ENCODE data around the gene ASAP2.

Gene ASAP2

GRCh38 chr2:9271091-9271490, 64.5 kb downstream of the ASAP2 start:
- H3K4me3 ChIP-seq (replicated peaks; ENCODE audit: low read depth, low read length): no peak overlapping the region
- no peak for TF ChIP-seq CTCF (IDR thresholded peaks at IDR 0.05; ENCODE audit: low read depth, low read length, missing control alignments)
- DNase-seq (ENCODE audit: extremely low read depth, low read depth): no peak

- no peak for DNase-seq (ENCODE audit: extremely low read depth, low read depth)
- H3K4me3 ChIP-seq (replicated peaks; ENCODE audit: low read depth, low read length): no peak overlapping the region
- TF ChIP-seq CTCF (IDR thresholded peaks at IDR 0.05; ENCODE audit: low read depth, low read length, missing control alignments): no peak
Measured at GRCh38 chr2:9271691-9272090, 65.1 kb downstream of the ASAP2 start.

GRCh38 chr2:9273486-9274130, 67.0 kb downstream of the ASAP2 start:
- TF ChIP-seq CTCF (IDR thresholded peaks at IDR 0.05; ENCODE audit: low read depth, low read length, missing control alignments): no peak
- no peak overlapping the region for H3K4me3 ChIP-seq (replicated peaks; ENCODE audit: low read depth, low read length)
- no peak for DNase-seq (ENCODE audit: extremely low read depth, low read depth)

GRCh38 chr2:9274701-9275343, 68.2 kb downstream of the ASAP2 start:
- no peak for TF ChIP-seq CTCF (IDR thresholded peaks at IDR 0.05; ENCODE audit: low read depth, low read length, missing control alignments)
- no peak for DNase-seq (ENCODE audit: extremely low read depth, low read depth)
- H3K4me3 ChIP-seq (replicated peaks; ENCODE audit: low read depth, low read length): no peak overlapping the region

DNA sequence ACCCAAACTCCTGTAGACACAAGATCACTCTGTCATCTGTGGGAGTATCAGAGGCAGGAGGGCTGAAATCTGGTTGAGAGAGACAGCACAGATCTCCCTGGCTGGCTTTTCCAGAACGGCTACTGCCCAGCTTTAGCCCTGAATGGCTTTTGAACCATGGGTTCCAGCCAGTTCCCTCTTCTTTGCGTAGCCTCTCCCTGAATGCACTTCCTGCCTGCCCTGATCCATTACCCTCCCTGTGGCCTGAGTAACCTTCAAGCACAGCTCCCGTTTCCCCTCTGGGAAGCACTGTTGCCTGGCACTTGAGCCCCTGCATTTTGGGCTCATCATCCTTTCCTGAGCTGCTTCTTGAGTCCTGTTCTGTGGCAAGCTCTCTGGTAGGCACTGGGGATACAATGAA, 68.8 kb downstream of the ASAP2 start:
- H3K4me3 ChIP-seq (replicated peaks; ENCODE audit: low read depth, low read length): no peak overlapping the region
- no peak for DNase-seq (ENCODE audit: extremely low read depth, low read depth)
- TF ChIP-seq CTCF (IDR thresholded peaks at IDR 0.05; ENCODE audit: low read depth, low read length, missing control alignments): no peak

DNA sequence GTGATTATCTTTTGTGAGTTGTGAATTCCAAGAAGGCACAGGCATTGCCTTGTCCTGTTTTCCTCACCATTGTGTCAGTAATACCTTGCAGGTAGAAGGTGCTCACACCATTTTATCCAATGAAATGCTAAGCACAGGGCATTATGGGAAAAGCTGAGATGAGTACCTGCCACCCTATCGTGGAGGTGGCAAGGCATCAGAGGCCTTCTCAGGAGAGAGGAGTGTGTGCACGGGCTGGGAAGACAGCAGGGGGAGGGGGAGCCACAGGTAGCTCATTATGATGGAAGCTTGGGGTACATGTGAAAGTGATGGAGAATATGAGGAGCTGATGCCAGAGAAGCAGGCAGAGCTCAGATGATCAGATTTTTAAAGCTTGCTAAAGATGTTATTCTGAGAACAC, 69.5 kb downstream of the ASAP2 start:
- no peak for TF ChIP-seq CTCF (IDR thresholded peaks at IDR 0.05; ENCODE audit: low read depth, low read length, missing control alignments)
- DNase-seq (ENCODE audit: extremely low read depth, low read depth): no peak
- no peak overlapping the region for H3K4me3 ChIP-seq (replicated peaks; ENCODE audit: low read depth, low read length)

Data from HFF-Myc (cell line).